Neural cell (in vitro differentiated cells): ENCODE measurements around the gene NSUN3.

Experiments used
- CTCF ChIP-seq: fragments of 450-650 bp; IDR thresholded peaks from 2 replicates; pipeline ENCODE4 v1.5.1; 2014; ENCODE audit warnings: antibody characterized with exemption, mild to moderate bottlenecking, moderate library complexity; ENCODE audit not compliant: poor library complexity, severe bottlenecking
- EP300 ChIP-seq: fragments of 450-650 bp; conservative IDR thresholded peaks from 2 replicates; pipeline ENCODE4 v1.6.1; 2014; ENCODE audit warnings: antibody characterized with exemption, mild to moderate bottlenecking, moderate library complexity; ENCODE audit not compliant: poor library complexity, severe bottlenecking
- EZH2 ChIP-seq: fragments of 200-600, 300-800 bp; shearing (Covaris generic), sonication (generic); IDR thresholded peaks from 2 replicates; pipeline ENCODE4 v1.6.1; 2014; ENCODE audit warnings: antibody characterized with exemption, low read length, borderline replicate concordance, mild to moderate bottlenecking; ENCODE audit not compliant: insufficient read depth, poor library complexity, severe bottlenecking
- MXI1 ChIP-seq: fragments of 450-650 bp; conservative IDR thresholded peaks from 2 replicates; pipeline ENCODE4 v1.6.1; 2014; ENCODE audit warnings: antibody characterized with exemption, mild to moderate bottlenecking; ENCODE audit not compliant: poor library complexity, severe bottlenecking
- POLR2AphosphoS5 ChIP-seq: IDR thresholded peaks from 2 replicates; pipeline ENCODE4 v1.6.1; 2012
- RAD21 ChIP-seq: fragments of 450-650 bp; conservative IDR thresholded peaks from 2 replicates; pipeline ENCODE4 v1.6.1; 2014; ENCODE audit warnings: antibody characterized with exemption, mild to moderate bottlenecking, moderate library complexity
- REST ChIP-seq: IDR thresholded peaks from 2 replicates; pipeline ENCODE4 v1.6.1; 2012; ENCODE audit warnings: borderline replicate concordance
- SMC3 ChIP-seq: fragments of 450-650 bp; conservative IDR thresholded peaks from 2 replicates; pipeline ENCODE4 v1.6.1; 2014; ENCODE audit warnings: antibody characterized with exemption, mild to moderate bottlenecking, moderate library complexity; ENCODE audit not compliant: poor library complexity
- TAF1 ChIP-seq: IDR thresholded peaks from 2 replicates; pipeline ENCODE4 v1.6.1; 2012; ENCODE audit warnings: low read depth

- TF ChIP-seq EZH2: no peak
- TF ChIP-seq CTCF: no peak
- no peak for TF ChIP-seq POLR2AphosphoS5
- TF ChIP-seq EP300: no peak
- no peak for TF ChIP-seq SMC3
- no peak for TF ChIP-seq REST
- no peak for TF ChIP-seq RAD21
- no peak for TF ChIP-seq MXI1
- TF ChIP-seq TAF1: no peak
These were observed 55.5 kb downstream of the NSUN3 start for GRCh38 chr3:94118390-94118789.
